GM12878 (cell line): ENCODE results near the gene RPS27L. TPM values are rescaled to one million over a fixed set of nuclear protein-coding genes. Genes with fewer than 3 reads are reported as not detected.

ENCODE experiments used
- ATAC-seq: fragments of 200-7000 bp; cut with Tn5 transposase; 3 replicates; pipeline ENCODE4 v1.9.1; 2020; ENCODE audit warnings: mild to moderate bottlenecking, moderate library complexity
- BruUV-seq: library from RNA; stranded (reverse); fragments of 400-500 nt; replicated peaks from 2 replicates; lab custom pipeline; 2021; lab: Mats Ljungman, UMichigan
- CTCF ChIA-PET: fragments of 300-600 bp; sonication (Branson Sonifier 250); formaldehyde crosslinking; extraction: SDS; loops from one replicate; lab custom pipeline; 2021; ENCODE audit warnings: inconsistent platforms; lab: Yijun Ruan, JAX
- POLR2A ChIA-PET: fragments of 350-600 bp; formaldehyde crosslinking; extraction: SDS; loops from one replicate; lab custom pipeline; 2021; ENCODE audit warnings: inconsistent platforms; lab: Charles Lee
- RAD21 ChIA-PET: fragments of 300-600 bp; sonication (Branson Sonifier 250); formaldehyde crosslinking; loops from one replicate; lab custom pipeline; 2023; ENCODE audit warnings: antibody characterized with exemption; ENCODE audit not compliant: unreplicated experiment; lab: Charles Lee
- SMC1A ChIA-PET: fragments of 300-600 bp; sonication (Branson Sonifier 250); formaldehyde crosslinking; loops from one replicate; lab custom pipeline; 2023; ENCODE audit not compliant: unreplicated experiment, uncharacterized antibody; lab: Charles Lee
- DNase-seq: peaks from one replicate; pipeline ENCODE4 v3.0.0-alpha.2; 2011; ENCODE audit warnings: low read depth, low spot score
- FAIRE-seq: peaks from 3 replicates; lab custom pipeline; 2011; peaks lifted over from hg19 to GRCh38; lab: Jason Lieb, UNC
- H2AFZ ChIP-seq: 2 replicates; pipeline ENCODE4 v1.6.0; 2011; ENCODE audit warnings: low read depth, low read length, control low read depth; ENCODE audit not compliant: control insufficient read depth
- H3K27ac ChIP-seq: 2 replicates; pipeline ENCODE4 v1.5.1; 2011; ENCODE audit warnings: control low read depth; ENCODE audit not compliant: control insufficient read depth, insufficient read depth
- H3K27me3 ChIP-seq, 2 experiments: replicated peaks in 1 of 2; 2 replicates each; pipeline versions ENCODE4 v1.6.0 to v1.6.1; 2011; ENCODE audit warnings: low read length in 1 of 2; ENCODE audit not compliant: control insufficient read depth in 2 of 2, insufficient read depth in 2 of 2
- H3K36me3 ChIP-seq, 2 experiments: 2 replicates each; pipeline ENCODE4 v1.5.1; 2011; ENCODE audit warnings: low read length in 1 of 2; ENCODE audit not compliant: control insufficient read depth in 2 of 2, insufficient read depth in 2 of 2
- H3K4me1 ChIP-seq: 2 replicates; pipeline ENCODE4 v1.6.1; 2011; ENCODE audit warnings: mild to moderate bottlenecking, low read length, moderate library complexity, mixed read lengths; ENCODE audit not compliant: control insufficient read depth, insufficient read depth
- H3K4me2 ChIP-seq: 2 replicates; pipeline ENCODE4 v1.6.0; 2011; ENCODE audit warnings: control low read depth; ENCODE audit not compliant: control insufficient read depth, insufficient read depth
- H3K4me3 ChIP-seq: fragments of 200-600 bp; sonication (generic); 2 replicates; pipeline ENCODE4 v1.5.1; 2016
- H3K79me2 ChIP-seq: 2 replicates; pipeline ENCODE4 v1.6.0; 2011; ENCODE audit warnings: low read length; ENCODE audit not compliant: control insufficient read depth, insufficient read depth
- H3K9ac ChIP-seq: 2 replicates; pipeline ENCODE4 v1.8.0; 2011; ENCODE audit warnings: low read length, control low read depth, mixed read lengths; ENCODE audit not compliant: control insufficient read depth, insufficient read depth
- H3K9me3 ChIP-seq: replicated peaks from 3 replicates; pipeline ENCODE4 v1.5.1; 2011; ENCODE audit warnings: mild to moderate bottlenecking, low read length; ENCODE audit not compliant: control insufficient read depth, insufficient read depth
- H4K20me1 ChIP-seq: 2 replicates; pipeline ENCODE4 v1.6.0; 2011; ENCODE audit not compliant: control insufficient read depth, insufficient read depth
- CREM ChIP-seq: IDR thresholded peaks from 2 replicates; pipeline ENCODE4 v1.6.1; 2014; ENCODE audit warnings: antibody characterized with exemption, low read depth
- HSF1 ChIP-seq: fragments of 150-350 bp; IDR thresholded peaks from 2 replicates; pipeline ENCODE4 v1.6.1; 2014; ENCODE audit warnings: mild to moderate bottlenecking, low read depth, low read length
- KDM1A ChIP-seq: fragments of 200-600 bp; sonication (generic); IDR thresholded peaks from 2 replicates; pipeline ENCODE4 v1.6.1; 2016; ENCODE audit warnings: borderline replicate concordance
- MTA2 ChIP-seq: fragments of 450-650 bp; IDR thresholded peaks from 2 replicates; pipeline ENCODE4 v1.6.1; 2016; ENCODE audit warnings: low read depth, mild to moderate bottlenecking, moderate library complexity
- MTA3 ChIP-seq: IDR thresholded peaks from 2 replicates; pipeline ENCODE4 v1.6.1; 2012; ENCODE audit warnings: low read length, inconsistent platforms, borderline replicate concordance
- NFYB ChIP-seq: IDR thresholded peaks from 2 replicates; pipeline ENCODE4 v1.6.1; 2011; ENCODE audit warnings: low read depth, mild to moderate bottlenecking, low read length, improper control_type of control experiment, moderate library complexity; ENCODE audit not compliant: insufficient read depth
- NR2C2 ChIP-seq: IDR thresholded peaks from 2 replicates; pipeline ENCODE4 v1.6.1; 2011; ENCODE audit warnings: borderline replicate concordance, low read depth; ENCODE audit not compliant: control insufficient read depth, insufficient read length
- PML ChIP-seq: IDR thresholded peaks from 2 replicates; pipeline ENCODE4 v1.6.1; 2012; ENCODE audit warnings: low read length, inconsistent platforms
- POLR2AphosphoS2 ChIP-seq: IDR thresholded peaks from 2 replicates; pipeline ENCODE4 v1.6.1; 2011; ENCODE audit warnings: low read depth, mild to moderate bottlenecking, low read length, improper control_type of control experiment, moderate library complexity
- SMC3 ChIP-seq: IDR thresholded peaks from 2 replicates; pipeline ENCODE4 v1.6.1; 2011; ENCODE audit warnings: low read length, improper control_type of control experiment, borderline replicate concordance
- SREBF1 ChIP-seq: IDR thresholded peaks from 2 replicates; pipeline ENCODE4 v1.6.1; 2012; ENCODE audit warnings: mild to moderate bottlenecking, low read length
- STAT1 ChIP-seq: fragments of 450-650 bp; conservative IDR thresholded peaks from 2 replicates; pipeline ENCODE4 v1.6.1; 2014; ENCODE audit warnings: antibody characterized with exemption, mild to moderate bottlenecking
- WGBS: methylation state at CpG from one replicate; pipeline ENCODE4 v1.1.6; 2016; ENCODE audit warnings: low lambda C conversion rate; ENCODE audit not compliant: insufficient replicate concordance, insufficient coverage; ENCODE audit errors: missing lambda C conversion rate; 5-methylcytosine and 5-hydroxymethylcytosine counted together
- in situ Hi-C: fragments of 300-500 bp; cut with MboI; formaldehyde crosslinking; loops from 9 replicates; pipeline ENCODE4 v1.14.3; 2018; ENCODE audit warnings: mixed read lengths
- intact Hi-C: fragments of 100-400 bp; cut with micrococcal nuclease; formaldehyde crosslinking; loops from one replicate; pipeline ENCODE4 v1.14.2; 2022; ENCODE audit not compliant: unreplicated experiment
- polyA plus RNA-seq, 11 experiments: library from polyadenylated mRNA; depleted of rRNA in 4 of 11; unstranded in 6 of 11; stranded (reverse) in 5 of 11; fragments of >200 nt; fragmentation: Nextera tagmentation in 4 of 11; fragmentation: Illumina TruSeq in 1 of 11; extraction: Ambion mirVana in 4 of 11; extraction: Trizol in 1 of 11; gene quantifications; 1 replicate in 1 of 11; 2 replicates in 10 of 11; pipeline versions ENCODE4 v1.2.1 to v1.2.3, GENCODE V29; 2011 to 2016; ENCODE audit warnings: inconsistent platforms in 2 of 11, missing spikeins in 2 of 11, low read depth in 1 of 11
- total RNA-seq, 4 experiments: library from RNA; depleted of rRNA in 3 of 4; stranded (reverse); fragments of >200 nt in 3 of 4; fragmentation: Illumina TruSeq in 1 of 4; extraction: Trizol in 1 of 4; gene quantifications; 2 replicates each; pipeline versions ENCODE4 v1.2.1 to v1.2.3, GENCODE V29; 2013 to 2021
- TF ChIP-seq, protein P1 (sequence below), 3 experiments: IDR thresholded peaks in 2 of 3; conservative IDR thresholded peaks in 1 of 3; 2 replicates each; pipeline ENCODE4 v1.5.1; 2011; ENCODE audit warnings: low read depth in 3 of 3, low read length in 3 of 3, mild to moderate bottlenecking in 3 of 3, control low read depth in 2 of 3, moderate library complexity in 2 of 3, inconsistent platforms in 1 of 3, mixed read lengths in 1 of 3; ENCODE audit not compliant: control insufficient read depth in 2 of 3, insufficient read depth in 1 of 3; ENCODE audit errors: extremely low read depth in 1 of 3
- TF ChIP-seq, protein P2 (sequence below): IDR thresholded peaks from 2 replicates; pipeline ENCODE4 v1.6.1; 2012; ENCODE audit warnings: improper control_type of control experiment, low read depth, low read length; ENCODE audit not compliant: insufficient replicate concordance
- TF ChIP-seq, protein P3 (sequence below): IDR thresholded peaks from 2 replicates; pipeline ENCODE4 v1.6.1; 2011; ENCODE audit warnings: low read depth, mild to moderate bottlenecking, low read length, moderate library complexity, borderline replicate concordance; ENCODE audit errors: extremely low read depth

RPS27L gene
- total and polyA plus RNA-seq, 10 of the 15 experiments (the other 5 are each of a cell fraction or from before 2014, with no cell fraction given) = 133 to 970 (median 220) TPM

GRCh38 chr15:63155486-63155885 lies 1.8 kb downstream of the RPS27L start:
- BruUV-seq = no TSS peak
- CTCF ChIA-PET = interaction anchor here (0.7 to 2.3 kb wide), 8 partner anchors 8 to 312 kb away, joined by 3 to 7 read pairs (median 4); no protein-coding TSS in a partner anchor

More at GRCh38 chr15:63155486-63155885, 1.8 kb downstream of the RPS27L start:
- no peaks in the 10 kb centered on the region for H3K4me1 ChIP-seq
- ChIA-PET SMC1A (interaction anchor here (0.7 to 6.0 kb wide), 8 partner anchors 16 to 202 kb away, joined by 3 to 39 read pairs (median 3); no protein-coding TSS in a partner anchor), RAD21 (interaction anchor here (0.8 to 3.4 kb wide), 3 partner anchors 36 to 105 kb away, joined by 3 to 16 read pairs (median 6); no protein-coding TSS in a partner anchor), POLR2A (interaction anchor here (2.7 kb wide), 1 partner anchor 37 kb away, joined by 22 read pairs; no protein-coding TSS in a partner anchor)
- no peak overlapping the region; the same call in 1 of the 2 replicates for H3K9ac ChIP-seq
- H3K27ac ChIP-seq = peak overlapping the region; percentile 42
- intact Hi-C loops (loop anchor here (5.0 to 10.0 kb wide), 4 partner anchors 33 to 249 kb away; partner anchors contain the start of genes APH1B and LACTB), in situ Hi-C loops (no loop called here)
- ATAC-seq (no peak), DNase-seq (no peak), FAIRE-seq (no peak)
- H3K4me2 ChIP-seq = peak overlapping the region; percentile 75
- H3K27me3 ChIP-seq = no peaks in the 10 kb centered on the region
- H3K79me2 ChIP-seq = peaks cover 34% of the 10 kb centered on the region
- TF ChIP-seq STAT1 = no peak
- no peak for TF ChIP-seq SREBF1
- TF ChIP-seq CREM = no peak
- TF ChIP-seq POLR2AphosphoS2 = no peak
- TF ChIP-seq, protein P1, sequence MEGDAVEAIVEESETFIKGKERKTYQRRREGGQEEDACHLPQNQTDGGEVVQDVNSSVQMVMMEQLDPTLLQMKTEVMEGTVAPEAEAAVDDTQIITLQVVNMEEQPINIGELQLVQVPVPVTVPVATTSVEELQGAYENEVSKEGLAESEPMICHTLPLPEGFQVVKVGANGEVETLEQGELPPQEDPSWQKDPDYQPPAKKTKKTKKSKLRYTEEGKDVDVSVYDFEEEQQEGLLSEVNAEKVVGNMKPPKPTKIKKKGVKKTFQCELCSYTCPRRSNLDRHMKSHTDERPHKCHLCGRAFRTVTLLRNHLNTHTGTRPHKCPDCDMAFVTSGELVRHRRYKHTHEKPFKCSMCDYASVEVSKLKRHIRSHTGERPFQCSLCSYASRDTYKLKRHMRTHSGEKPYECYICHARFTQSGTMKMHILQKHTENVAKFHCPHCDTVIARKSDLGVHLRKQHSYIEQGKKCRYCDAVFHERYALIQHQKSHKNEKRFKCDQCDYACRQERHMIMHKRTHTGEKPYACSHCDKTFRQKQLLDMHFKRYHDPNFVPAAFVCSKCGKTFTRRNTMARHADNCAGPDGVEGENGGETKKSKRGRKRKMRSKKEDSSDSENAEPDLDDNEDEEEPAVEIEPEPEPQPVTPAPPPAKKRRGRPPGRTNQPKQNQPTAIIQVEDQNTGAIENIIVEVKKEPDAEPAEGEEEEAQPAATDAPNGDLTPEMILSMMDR (IDR thresholded peaks at IDR 0.05 in 2 of 3, conservative IDR thresholded peaks at IDR 0.05 in 1 of 3; ENCODE audit: control insufficient read depth in 2 of 3, extremely low read depth in 1 of 3, insufficient read depth in 1 of 3, low read depth in 3 of 3, low read length in 3 of 3) = no peak
- no peak for TF ChIP-seq MTA2
- TF ChIP-seq KDM1A = no peak
- TF ChIP-seq NR2C2 = no peak
- no peak for TF ChIP-seq NFYB
- TF ChIP-seq, protein P2, sequence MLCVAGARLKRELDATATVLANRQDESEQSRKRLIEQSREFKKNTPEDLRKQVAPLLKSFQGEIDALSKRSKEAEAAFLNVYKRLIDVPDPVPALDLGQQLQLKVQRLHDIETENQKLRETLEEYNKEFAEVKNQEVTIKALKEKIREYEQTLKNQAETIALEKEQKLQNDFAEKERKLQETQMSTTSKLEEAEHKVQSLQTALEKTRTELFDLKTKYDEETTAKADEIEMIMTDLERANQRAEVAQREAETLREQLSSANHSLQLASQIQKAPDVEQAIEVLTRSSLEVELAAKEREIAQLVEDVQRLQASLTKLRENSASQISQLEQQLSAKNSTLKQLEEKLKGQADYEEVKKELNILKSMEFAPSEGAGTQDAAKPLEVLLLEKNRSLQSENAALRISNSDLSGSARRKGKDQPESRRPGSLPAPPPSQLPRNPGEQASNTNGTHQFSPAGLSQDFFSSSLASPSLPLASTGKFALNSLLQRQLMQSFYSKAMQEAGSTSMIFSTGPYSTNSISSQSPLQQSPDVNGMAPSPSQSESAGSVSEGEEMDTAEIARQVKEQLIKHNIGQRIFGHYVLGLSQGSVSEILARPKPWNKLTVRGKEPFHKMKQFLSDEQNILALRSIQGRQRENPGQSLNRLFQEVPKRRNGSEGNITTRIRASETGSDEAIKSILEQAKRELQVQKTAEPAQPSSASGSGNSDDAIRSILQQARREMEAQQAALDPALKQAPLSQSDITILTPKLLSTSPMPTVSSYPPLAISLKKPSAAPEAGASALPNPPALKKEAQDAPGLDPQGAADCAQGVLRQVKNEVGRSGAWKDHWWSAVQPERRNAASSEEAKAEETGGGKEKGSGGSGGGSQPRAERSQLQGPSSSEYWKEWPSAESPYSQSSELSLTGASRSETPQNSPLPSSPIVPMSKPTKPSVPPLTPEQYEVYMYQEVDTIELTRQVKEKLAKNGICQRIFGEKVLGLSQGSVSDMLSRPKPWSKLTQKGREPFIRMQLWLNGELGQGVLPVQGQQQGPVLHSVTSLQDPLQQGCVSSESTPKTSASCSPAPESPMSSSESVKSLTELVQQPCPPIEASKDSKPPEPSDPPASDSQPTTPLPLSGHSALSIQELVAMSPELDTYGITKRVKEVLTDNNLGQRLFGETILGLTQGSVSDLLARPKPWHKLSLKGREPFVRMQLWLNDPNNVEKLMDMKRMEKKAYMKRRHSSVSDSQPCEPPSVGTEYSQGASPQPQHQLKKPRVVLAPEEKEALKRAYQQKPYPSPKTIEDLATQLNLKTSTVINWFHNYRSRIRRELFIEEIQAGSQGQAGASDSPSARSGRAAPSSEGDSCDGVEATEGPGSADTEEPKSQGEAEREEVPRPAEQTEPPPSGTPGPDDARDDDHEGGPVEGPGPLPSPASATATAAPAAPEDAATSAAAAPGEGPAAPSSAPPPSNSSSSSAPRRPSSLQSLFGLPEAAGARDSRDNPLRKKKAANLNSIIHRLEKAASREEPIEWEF = no peak
- no peak for TF ChIP-seq MTA3
- no peak for TF ChIP-seq SMC3
- TF ChIP-seq HSF1 = no peak
- TF ChIP-seq, protein P3, sequence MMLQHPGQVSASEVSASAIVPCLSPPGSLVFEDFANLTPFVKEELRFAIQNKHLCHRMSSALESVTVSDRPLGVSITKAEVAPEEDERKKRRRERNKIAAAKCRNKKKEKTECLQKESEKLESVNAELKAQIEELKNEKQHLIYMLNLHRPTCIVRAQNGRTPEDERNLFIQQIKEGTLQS = no peak
- TF ChIP-seq PML = no peak
- 47% methylated on average over 3 of the region's 3 CpGs for WGBS
- peaks cover 0 to 21% of the 10 kb centered on the region in 2 experiments; a peak in 1 of 4 replicates for H3K36me3 ChIP-seq
- H4K20me1 ChIP-seq = no peaks in the 10 kb centered on the region
- no peak overlapping the region for H2AFZ ChIP-seq
- peak overlapping the region; percentile 78 for H3K4me3 ChIP-seq
- peaks cover 2% of the 10 kb centered on the region; the same call in 2 of the 3 replicates for H3K9me3 ChIP-seq
